GM18951 (cell line): ENCODE measurements around the gene CTNNA3.
"Not testable (repeated sequence)": the region's sequence is repeated elsewhere in the genome, so short reads cannot be mapped to it uniquely, and the experiment has no call there.

Experiments
- POLR2A ChIP-seq: IDR thresholded peaks from 4 replicates; pipeline ENCODE4 v1.6.1; 2011; ENCODE audit warnings: mild to moderate bottlenecking; ENCODE audit not compliant: insufficient read length, insufficient read depth; ENCODE audit errors: extremely low read depth
- in situ Hi-C: fragments of 300-500 bp; cut with MboI; formaldehyde crosslinking; loops from one replicate; pipeline ENCODE4 v1.12.0; 2022; ENCODE audit warnings: low sequenced_read_pairs, mixed read lengths, inconsistent platforms; ENCODE audit not compliant: unreplicated experiment

The CTNNA3 gene

DNA sequence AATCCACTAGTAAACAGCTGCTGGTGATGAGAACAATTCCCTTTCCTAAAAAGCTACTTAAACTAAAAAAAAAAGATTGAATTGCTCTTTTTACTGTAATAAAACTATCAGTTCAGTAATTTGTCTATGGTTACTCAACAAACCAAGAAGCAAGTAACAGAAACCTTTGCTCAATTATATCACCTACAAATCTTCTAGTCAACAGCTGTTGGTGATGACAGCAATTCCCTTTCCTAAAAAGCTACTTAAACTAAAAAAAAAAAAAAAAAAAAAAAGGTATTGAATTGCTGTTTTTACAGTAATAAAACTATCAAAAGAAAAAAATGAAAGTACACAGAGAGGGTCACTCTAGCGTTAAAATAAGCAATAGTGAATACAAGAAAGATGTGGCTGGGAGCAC lies 158.1 kb downstream of the CTNNA3 start:
- in situ Hi-C loops, result no loop called here
- no peak for TF ChIP-seq POLR2A

DNA sequence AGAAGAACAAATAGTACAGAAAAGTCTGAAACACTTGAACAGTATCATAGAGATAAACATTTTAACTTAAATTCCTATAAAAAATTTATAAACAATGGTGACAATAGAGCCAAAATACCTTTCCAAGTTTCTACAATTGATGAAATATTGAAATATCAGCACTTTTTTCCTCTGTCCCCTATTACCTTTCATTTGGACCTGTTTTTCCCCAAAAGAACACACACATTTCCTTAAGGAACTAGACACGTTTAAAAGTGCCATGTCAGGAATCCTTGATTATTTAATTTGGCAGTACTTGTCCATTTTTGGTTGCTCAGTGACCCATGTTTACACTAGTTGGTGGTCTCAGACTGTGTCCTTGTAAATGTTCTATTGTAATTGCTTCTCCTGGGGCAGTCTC lies 162.6 kb downstream of the CTNNA3 start:
- TF ChIP-seq POLR2A, result no peak
- in situ Hi-C loops, result no loop called here

DNA sequence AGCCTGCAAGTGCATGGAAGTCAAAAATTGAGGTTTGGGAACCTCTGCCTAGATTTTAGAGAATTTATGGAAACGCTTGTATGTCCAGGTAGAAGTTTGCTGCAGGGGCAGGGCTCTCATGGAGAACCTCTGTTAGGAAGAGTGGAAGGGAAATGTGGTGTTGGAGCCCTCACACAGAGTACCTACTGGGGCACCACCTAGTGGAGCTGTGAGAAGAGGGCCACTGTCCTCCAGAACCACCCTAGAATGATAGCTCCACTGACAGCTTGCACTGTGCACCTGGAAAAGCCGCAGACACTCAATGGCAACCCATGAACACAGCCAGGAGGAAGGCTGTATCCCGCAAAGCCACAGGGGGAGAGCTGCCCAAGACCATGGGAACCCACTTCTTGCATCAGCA lies 165.0 kb downstream of the CTNNA3 start:
- in situ Hi-C loops, result not testable (repeated sequence)

DNA sequence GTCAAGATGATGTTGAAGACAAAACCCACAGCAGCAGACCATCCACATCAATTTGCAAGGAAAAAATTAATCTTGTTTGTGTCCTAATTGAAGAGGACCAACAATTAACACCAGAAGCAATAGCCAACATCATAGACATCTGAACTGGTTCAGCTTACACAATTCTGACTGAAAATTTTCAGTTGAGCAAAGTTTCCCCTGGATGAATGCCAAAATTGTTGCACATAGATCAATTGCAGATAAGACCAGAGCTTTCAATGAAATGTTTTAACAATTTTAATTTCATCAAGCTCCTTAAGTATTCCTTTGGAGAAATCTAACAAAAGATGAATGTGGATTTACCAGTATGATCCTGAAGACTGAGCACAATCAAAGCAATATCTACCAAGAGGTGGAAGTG lies 168.6 kb downstream of the CTNNA3 start:
- in situ Hi-C loops, result no loop called here
- TF ChIP-seq POLR2A, result no peak

DNA sequence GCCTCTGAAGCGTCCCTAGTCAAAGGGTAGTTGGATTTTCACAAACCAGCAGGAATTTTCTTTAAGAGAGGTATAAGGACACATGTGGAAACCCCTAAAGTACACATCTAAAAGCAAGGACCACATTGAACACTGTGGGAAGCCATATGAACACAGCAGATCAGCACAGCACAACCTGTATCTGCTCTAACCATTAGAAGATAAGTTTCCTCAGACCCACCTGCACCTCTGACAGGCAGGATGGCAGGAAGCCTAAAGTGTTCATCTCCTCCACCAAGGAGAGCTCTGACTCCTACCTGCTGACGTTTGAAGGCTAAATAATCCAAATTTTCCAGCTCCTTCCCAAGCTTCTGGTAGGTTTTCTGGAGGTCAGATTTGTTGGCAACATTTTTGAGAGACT lies 174.4 kb downstream of the CTNNA3 start:
- no peak for TF ChIP-seq POLR2A
- in situ Hi-C loops, result no loop called here

DNA sequence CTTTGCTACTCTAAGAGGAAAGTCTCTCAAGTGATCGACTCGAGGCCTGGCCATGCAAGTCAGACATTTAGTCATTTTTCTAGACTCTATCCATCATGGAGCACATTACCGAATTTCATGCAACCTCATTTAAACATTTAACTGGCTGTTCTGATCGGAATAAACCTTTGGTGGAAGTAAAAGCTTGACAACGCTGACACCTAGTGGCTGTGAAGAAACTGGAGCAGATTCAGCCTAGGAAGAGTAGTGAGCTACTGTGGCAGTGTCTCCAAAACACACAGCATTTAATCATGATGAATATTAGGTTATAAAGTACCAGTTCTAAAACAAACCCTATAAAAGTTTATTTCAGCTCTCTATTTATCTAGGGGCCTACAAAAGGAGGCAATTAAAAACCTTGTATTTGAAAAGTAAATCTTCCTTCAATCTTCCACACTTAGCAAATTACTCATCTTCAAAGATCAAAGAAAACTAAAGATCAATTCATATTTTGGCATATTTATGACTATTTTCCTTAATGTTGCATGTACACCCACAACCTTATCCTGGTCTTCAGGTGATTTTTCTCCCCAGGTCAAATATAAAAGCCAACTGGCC lies 175.0 kb downstream of the CTNNA3 start:
- TF ChIP-seq POLR2A, result no peak
- in situ Hi-C loops, result no loop called here

DNA sequence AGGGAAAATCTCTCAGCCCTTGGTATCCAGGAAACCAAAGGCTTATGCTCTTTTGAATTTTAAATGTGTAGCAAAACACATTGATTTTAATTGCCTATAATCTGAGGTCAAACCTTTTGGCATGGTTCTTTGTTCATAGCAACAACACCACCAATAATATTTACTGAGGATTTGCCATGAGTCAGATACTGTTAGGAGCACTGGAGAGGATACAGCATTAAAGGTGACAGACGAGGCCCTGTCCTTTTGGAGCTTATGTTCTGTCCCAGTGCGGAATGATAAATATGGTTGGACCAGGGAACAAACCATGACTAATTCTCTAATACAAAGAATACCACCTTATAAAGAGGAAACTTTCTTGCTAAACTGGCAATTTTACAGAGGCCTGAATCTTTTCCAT lies 176.6 kb downstream of the CTNNA3 start:
- in situ Hi-C loops, result no loop called here
- no peak for TF ChIP-seq POLR2A

DNA sequence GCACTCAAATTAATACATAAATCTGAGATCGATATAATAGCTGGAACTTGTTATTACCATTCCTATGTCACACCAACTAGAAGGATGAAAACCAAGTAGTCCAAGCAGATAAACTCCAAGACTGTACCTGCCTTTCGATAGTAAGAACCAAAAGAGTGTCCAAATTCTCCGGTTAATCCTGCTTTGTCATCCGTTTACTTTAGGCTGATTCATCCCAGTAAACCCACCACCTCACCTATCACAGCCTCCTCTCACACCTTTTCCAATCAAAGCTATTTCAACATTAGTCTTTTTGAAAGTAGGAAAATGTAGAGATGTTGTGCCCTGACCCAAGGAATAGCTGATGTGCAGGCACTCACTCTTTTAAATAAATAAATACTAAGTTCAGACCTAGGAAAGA lies 177.2 kb downstream of the CTNNA3 start:
- in situ Hi-C loops, result no loop called here

DNA sequence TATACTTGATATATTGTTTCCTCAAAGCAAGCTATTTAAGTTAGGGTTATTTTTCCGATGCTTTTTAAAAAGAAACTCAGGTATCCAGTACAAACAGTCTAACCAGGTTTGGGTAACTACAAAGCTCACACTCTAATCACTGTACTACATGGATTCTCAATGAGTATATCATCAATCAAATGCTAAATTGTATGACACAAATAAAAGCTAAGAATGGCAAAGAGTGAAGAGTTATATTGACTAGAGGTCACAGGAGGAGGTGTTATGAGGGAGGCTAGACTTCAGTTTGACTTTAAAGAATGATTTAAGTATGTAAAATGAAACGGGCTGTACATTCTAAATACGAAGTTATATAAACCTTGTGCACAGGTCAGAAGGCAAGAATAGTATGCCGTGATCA lies 178.0 kb downstream of the CTNNA3 start:
- TF ChIP-seq POLR2A, result no peak
- in situ Hi-C loops, result no loop called here

More for the DNA sequence above, 177.2 kb downstream of the CTNNA3 start:
- TF ChIP-seq POLR2A, result no peak

DNA sequence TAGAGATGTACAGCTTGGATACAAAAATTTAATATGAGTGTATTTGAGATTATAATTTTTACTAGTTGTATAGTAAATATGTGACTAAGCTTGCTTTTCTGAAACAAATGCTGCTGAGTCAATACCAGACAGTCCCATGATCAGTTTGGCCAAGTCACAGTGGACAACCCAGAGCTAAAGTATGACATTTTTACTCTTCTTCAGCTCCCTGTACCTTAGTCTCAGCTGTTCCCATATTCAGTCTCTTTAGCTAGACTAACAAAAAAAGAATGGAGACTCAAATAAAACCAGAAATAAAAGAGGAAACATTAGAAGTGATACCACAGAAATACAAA lies 189.3 kb downstream of the CTNNA3 start:
- in situ Hi-C loops, result no loop called here
- TF ChIP-seq POLR2A, result no peak

DNA sequence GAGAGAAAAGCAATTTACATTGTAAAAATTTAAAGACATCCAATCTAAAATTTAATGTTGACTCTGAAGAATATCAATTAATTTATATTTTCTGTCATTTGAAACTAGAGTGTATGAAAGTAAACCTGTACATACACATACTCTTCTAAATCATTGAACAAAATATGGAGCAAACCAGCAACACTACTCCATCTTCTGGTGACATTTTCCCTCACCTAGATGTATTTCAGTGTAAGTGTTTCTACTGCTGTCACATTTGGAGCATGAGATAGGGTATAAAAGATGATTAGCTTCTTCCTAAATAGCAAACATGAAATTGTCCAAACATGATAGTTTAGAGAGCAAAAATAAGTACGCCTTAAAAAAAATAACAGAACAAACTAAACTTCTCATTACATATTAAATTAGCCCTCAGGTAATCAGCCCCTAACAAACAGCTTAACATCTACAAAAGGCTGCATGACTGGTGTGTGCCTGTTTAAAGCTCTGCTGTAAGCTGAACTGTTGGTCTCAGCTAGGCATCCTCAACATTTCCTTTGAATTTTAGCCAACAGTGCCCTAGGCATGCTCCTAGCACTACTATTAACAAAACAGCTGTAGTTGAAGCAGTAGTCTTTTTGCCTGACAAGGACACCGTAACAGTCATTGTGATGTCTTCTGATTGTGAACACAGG lies 189.8 kb downstream of the CTNNA3 start:
- no peak for TF ChIP-seq POLR2A
- in situ Hi-C loops, result no loop called here

DNA sequence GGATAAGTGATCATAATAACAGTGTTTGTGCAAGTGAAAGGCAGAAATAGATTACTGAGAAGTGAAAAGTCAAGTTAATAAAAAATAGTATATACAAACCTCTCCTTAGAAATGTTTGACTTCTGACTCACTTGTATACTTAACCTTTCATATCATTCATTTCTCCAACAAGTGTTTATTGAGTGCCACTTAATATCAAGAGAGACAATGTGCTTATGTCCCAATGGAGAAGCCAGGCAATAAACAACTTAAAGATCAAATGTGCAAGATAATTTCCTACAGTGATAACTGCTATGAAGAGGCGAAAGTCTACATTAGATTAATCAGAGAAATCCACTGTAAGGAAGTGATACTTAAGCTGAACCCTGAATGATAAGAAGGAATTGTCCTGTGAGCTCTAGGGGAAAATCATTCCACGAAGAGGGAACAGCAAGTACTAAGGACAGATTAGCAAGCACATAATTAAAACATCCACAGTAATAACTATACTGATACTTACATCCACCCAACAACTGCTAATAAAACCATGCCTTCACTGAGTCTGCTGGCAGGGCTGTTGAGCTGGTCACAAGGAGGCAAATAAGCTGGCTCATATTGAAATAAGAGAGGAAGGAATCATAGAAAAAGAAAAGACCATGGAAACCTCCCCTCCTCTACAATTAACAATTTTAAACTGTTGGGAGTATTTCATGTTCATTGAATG lies 203.5 kb downstream of the CTNNA3 start:
- in situ Hi-C loops, result no loop called here
- no peak for TF ChIP-seq POLR2A

DNA sequence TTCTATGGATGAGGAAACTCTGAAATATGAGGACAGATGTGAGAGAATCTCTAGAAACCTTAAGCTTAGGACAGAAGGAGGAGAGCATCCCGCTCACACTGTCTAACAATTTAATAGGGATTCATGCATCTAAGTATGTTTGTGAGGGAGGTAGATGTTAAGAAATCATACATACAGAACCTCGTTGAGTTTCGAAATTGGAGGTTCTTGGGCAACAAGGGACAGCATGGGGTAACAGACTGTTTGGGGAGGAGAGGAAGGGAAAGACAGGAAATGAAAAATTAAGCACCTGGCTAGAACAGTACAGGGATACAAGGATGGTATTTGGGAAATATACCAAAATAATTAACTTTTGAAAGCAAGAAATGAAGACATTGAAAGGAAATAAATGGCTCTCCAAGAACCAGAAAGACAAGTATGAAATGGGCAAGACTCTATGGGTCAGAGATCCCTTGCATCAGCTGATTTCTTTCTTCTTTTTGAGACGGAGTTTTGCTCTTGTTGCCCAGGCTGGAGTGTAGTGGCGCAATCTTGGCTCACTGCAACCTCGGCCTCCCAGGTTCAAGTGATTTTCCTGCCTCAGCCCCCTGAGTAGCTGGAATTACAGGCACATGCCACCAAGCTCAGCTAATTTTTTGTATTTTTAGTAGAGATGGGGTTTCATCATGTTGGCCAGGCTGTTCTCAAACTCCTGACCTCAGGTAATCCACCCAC lies 207.9 kb downstream of the CTNNA3 start:
- in situ Hi-C loops, result no loop called here
- TF ChIP-seq POLR2A, result no peak

DNA sequence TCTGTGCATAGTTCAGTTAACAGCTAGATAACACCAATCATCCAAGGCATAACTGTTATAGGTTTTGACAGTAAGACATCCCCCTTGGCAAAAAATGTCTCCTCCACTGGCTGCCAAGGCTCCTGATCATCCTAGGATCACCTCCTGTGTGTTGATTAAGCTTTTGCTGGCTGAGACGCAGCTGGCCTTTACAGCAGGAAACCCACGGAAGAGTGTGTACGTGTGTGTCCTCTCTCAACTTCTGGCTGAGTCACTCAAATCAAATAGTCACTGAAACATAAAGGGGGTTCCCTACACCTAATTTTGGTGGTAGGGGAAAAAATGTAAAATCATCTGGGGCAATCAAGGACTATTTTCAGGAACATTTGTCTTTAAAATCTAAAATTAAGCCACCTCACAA lies 208.8 kb downstream of the CTNNA3 start:
- in situ Hi-C loops, result no loop called here
- no peak for TF ChIP-seq POLR2A
